IPS-11a (cell line): ENCODE results near the gene ASMTL.
"Not testable (repeated sequence)": the region's sequence is repeated elsewhere in the genome, so short reads cannot be mapped to it uniquely, and the experiment has no call there.

ENCODE experiments used
- H3K4me3 ChIP-seq: one replicate; pipeline ENCODE4 v1.5.1; 2013; ENCODE audit warnings: low read depth, low read length, control low read depth

Gene ASMTL

GRCh38 chrX:1481636-1482529, 29.2 kb upstream of the ASMTL start:
- no peak overlapping the region for H3K4me3 ChIP-seq

GRCh38 chrX:1480082-1480785, 27.5 kb upstream of the ASMTL start:
- no peak overlapping the region for H3K4me3 ChIP-seq

GRCh38 chrX:1477801-1478458, 25.2 kb upstream of the ASMTL start:
- no peak overlapping the region for H3K4me3 ChIP-seq

- H3K4me3 ChIP-seq, result no peak overlapping the region
These were observed 24.5 kb upstream of the ASMTL start for GRCh38 chrX:1477229-1477628.

GRCh38 chrX:1476682-1477081, 24.0 kb upstream of the ASMTL start:
- H3K4me3 ChIP-seq, result no peak overlapping the region

GRCh38 chrX:1475881-1476280, 23.2 kb upstream of the ASMTL start:
- no peak overlapping the region for H3K4me3 ChIP-seq

- H3K4me3 ChIP-seq, result no peak overlapping the region
These were observed 22.8 kb upstream of the ASMTL start for GRCh38 chrX:1475481-1475880.

- not testable (repeated sequence) for H3K4me3 ChIP-seq
These were observed 21.9 kb upstream of the ASMTL start for GRCh38 chrX:1474593-1474992.

- H3K4me3 ChIP-seq, result no peak overlapping the region
These were observed 20.3 kb upstream of the ASMTL start for GRCh38 chrX:1472975-1473374.

- no peak overlapping the region for H3K4me3 ChIP-seq
These were observed 15.6 kb upstream of the ASMTL start for GRCh38 chrX:1468250-1468772.

- H3K4me3 ChIP-seq, result no peak overlapping the region
These were observed 14.4 kb upstream of the ASMTL start for GRCh38 chrX:1466971-1467561.

- H3K4me3 ChIP-seq, result no peak overlapping the region
These were observed 13.5 kb upstream of the ASMTL start for GRCh38 chrX:1466232-1466661.

- no peak overlapping the region for H3K4me3 ChIP-seq
These were observed 12.8 kb upstream of the ASMTL start for GRCh38 chrX:1465286-1466231.

GRCh38 chrX:1464971-1465285, 12.2 kb upstream of the ASMTL start:
- H3K4me3 ChIP-seq, result no peak overlapping the region

- no peak overlapping the region for H3K4me3 ChIP-seq
These were observed 11.6 kb upstream of the ASMTL start for GRCh38 chrX:1464041-1464970.

- H3K4me3 ChIP-seq, result no peak overlapping the region
These were observed 10.9 kb upstream of the ASMTL start for GRCh38 chrX:1463581-1463980.

GRCh38 chrX:1462596-1463251, 10.0 kb upstream of the ASMTL start:
- H3K4me3 ChIP-seq, result no peak overlapping the region

GRCh38 chrX:1462110-1462509, 9.4 kb upstream of the ASMTL start:
- no peak overlapping the region for H3K4me3 ChIP-seq

- no peak overlapping the region for H3K4me3 ChIP-seq
These were observed 3.2 kb upstream of the ASMTL start for GRCh38 chrX:1455948-1456280.
